Osteoblast (primary cell): ENCODE data around the gene GSTM1. TPM values are rescaled to one million over a fixed set of nuclear protein-coding genes. Genes with fewer than 3 reads are reported as not detected.
"Not testable (repeated sequence)": the region's sequence is repeated elsewhere in the genome, so short reads cannot be mapped to it uniquely, and the experiment has no call there.

Experiments
- DNase-seq: peaks from one replicate; pipeline ENCODE4 v3.0.0; 2011; ENCODE audit warnings: low spot score, mixed read lengths; ENCODE audit not compliant: insufficient read length; ENCODE audit errors: missing footprints
- H2AFZ ChIP-seq: 2 replicates; pipeline ENCODE4 v1.6.0; 2011; ENCODE audit warnings: mild to moderate bottlenecking, low read length
- H3K27ac ChIP-seq: 2 replicates; pipeline ENCODE4 v1.5.1; 2011; ENCODE audit warnings: mild to moderate bottlenecking, low read depth, low read length, moderate library complexity
- H3K27me3 ChIP-seq: 2 replicates; pipeline ENCODE4 v1.6.0; 2012; ENCODE audit warnings: mild to moderate bottlenecking, control low read depth, inconsistent platforms, low read length, moderate library complexity; ENCODE audit not compliant: insufficient read depth
- H3K36me3 ChIP-seq: 2 replicates; pipeline ENCODE4 v1.5.1; 2011; ENCODE audit warnings: mild to moderate bottlenecking, low read length, control low read depth, moderate library complexity; ENCODE audit not compliant: insufficient read depth
- H3K4me1 ChIP-seq: 2 replicates; pipeline ENCODE4 v1.5.1; 2011; ENCODE audit warnings: mild to moderate bottlenecking, low read length, control low read depth, moderate library complexity; ENCODE audit not compliant: insufficient read depth
- H3K4me2 ChIP-seq: 2 replicates; pipeline ENCODE4 v1.6.0; 2011; ENCODE audit warnings: mild to moderate bottlenecking, low read length; ENCODE audit not compliant: insufficient read depth
- H3K4me3 ChIP-seq: fragments of 200-600 bp; sonication (generic); 3 replicates; pipeline ENCODE4 v1.5.1; 2012; ENCODE audit warnings: mild to moderate bottlenecking, low read length, inconsistent platforms; ENCODE audit not compliant: insufficient read depth
- H3K79me2 ChIP-seq: 2 replicates; pipeline ENCODE4 v1.6.0; 2012; ENCODE audit warnings: mild to moderate bottlenecking, low read length, control low read depth, inconsistent platforms; ENCODE audit not compliant: insufficient read depth
- H3K9me3 ChIP-seq: 2 replicates; pipeline ENCODE4 v1.5.1; 2011; ENCODE audit warnings: low read depth, low read length, control low read depth
- H4K20me1 ChIP-seq: 2 replicates; pipeline ENCODE4 v1.6.0; 2012; ENCODE audit warnings: mild to moderate bottlenecking, low read length, control low read depth; ENCODE audit not compliant: insufficient read depth
- total RNA-seq: library from RNA; depleted of rRNA; stranded (reverse); fragments of >200 nt; gene quantifications from 2 replicates; pipeline ENCODE4 v1.2.3, GENCODE V29; 2012
- TF ChIP-seq, protein P1 (sequence below): IDR thresholded peaks from 2 replicates; pipeline ENCODE4 v1.5.1; 2011; ENCODE audit warnings: mild to moderate bottlenecking, low read depth, low read length, moderate library complexity; ENCODE audit errors: extremely low read depth

GSTM1 gene
- total RNA-seq, 1 donor: not detected

- no peaks in the 10 kb centered on the region for H3K4me1 ChIP-seq
- H3K9me3 ChIP-seq: no peaks in the 10 kb centered on the region
- H3K4me3 ChIP-seq: no peak overlapping the region
- no peak for DNase-seq
- no peaks in the 10 kb centered on the region for H3K36me3 ChIP-seq
- no peaks in the 10 kb centered on the region for H3K79me2 ChIP-seq
- H3K27me3 ChIP-seq: no peaks in the 10 kb centered on the region
- no peak overlapping the region for H3K4me2 ChIP-seq
- TF ChIP-seq, protein P1, sequence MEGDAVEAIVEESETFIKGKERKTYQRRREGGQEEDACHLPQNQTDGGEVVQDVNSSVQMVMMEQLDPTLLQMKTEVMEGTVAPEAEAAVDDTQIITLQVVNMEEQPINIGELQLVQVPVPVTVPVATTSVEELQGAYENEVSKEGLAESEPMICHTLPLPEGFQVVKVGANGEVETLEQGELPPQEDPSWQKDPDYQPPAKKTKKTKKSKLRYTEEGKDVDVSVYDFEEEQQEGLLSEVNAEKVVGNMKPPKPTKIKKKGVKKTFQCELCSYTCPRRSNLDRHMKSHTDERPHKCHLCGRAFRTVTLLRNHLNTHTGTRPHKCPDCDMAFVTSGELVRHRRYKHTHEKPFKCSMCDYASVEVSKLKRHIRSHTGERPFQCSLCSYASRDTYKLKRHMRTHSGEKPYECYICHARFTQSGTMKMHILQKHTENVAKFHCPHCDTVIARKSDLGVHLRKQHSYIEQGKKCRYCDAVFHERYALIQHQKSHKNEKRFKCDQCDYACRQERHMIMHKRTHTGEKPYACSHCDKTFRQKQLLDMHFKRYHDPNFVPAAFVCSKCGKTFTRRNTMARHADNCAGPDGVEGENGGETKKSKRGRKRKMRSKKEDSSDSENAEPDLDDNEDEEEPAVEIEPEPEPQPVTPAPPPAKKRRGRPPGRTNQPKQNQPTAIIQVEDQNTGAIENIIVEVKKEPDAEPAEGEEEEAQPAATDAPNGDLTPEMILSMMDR: no peak
- H2AFZ ChIP-seq: no peak overlapping the region
- no peak overlapping the region for H3K27ac ChIP-seq
- no peaks in the 10 kb centered on the region for H4K20me1 ChIP-seq
Observed at GRCh38 chr1:109697066-109697465, 9.4 kb downstream of the GSTM1 start.

- H3K36me3 ChIP-seq, H3K4me2 ChIP-seq, H3K79me2 ChIP-seq, H3K9me3 ChIP-seq, H2AFZ ChIP-seq, H3K4me3 ChIP-seq, H3K4me1 ChIP-seq, H4K20me1 ChIP-seq, H3K27ac ChIP-seq, DNase-seq, H3K27me3 ChIP-seq: not testable (repeated sequence)
Observed at GRCh38 chr1:109697861-109698260, 10.2 kb downstream of the GSTM1 start.

GRCh38 chr1:109702940-109703339 is 15.3 kb downstream of the GSTM1 start:
- not testable (repeated sequence) for H2AFZ ChIP-seq, H3K4me2 ChIP-seq, H4K20me1 ChIP-seq, H3K4me1 ChIP-seq, H3K4me3 ChIP-seq, H3K79me2 ChIP-seq, H3K36me3 ChIP-seq, H3K27me3 ChIP-seq, H3K9me3 ChIP-seq, DNase-seq, H3K27ac ChIP-seq

DNA sequence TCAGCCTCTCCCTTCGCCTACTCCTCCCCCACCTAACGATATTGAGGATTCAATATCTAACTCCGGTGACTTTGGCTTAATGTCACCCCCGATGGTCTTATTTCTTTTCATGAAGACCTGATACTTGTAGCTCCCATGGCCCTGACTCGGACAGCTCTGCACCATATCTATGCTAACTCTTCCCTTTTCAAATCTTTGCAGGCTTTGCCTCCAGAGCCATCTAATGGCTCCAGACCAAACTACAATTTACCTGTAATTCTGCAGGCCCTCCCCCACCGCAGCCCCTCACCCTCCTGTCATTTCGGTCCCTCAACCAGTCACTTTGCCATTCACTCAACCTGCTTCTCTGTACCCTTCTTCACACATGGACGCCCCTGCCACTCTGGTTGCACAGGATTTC is 16.6 kb downstream of the GSTM1 start:
- no peaks in the 10 kb centered on the region for H3K9me3 ChIP-seq
- no peak overlapping the region for H3K27ac ChIP-seq
- no peaks in the 10 kb centered on the region for H4K20me1 ChIP-seq
- H3K4me1 ChIP-seq: no peaks in the 10 kb centered on the region
- TF ChIP-seq, protein P1: no peak
- H3K79me2 ChIP-seq: no peaks in the 10 kb centered on the region
- H3K4me3 ChIP-seq: no peak overlapping the region
- H3K4me2 ChIP-seq: no peak overlapping the region
- H3K36me3 ChIP-seq: no peaks in the 10 kb centered on the region
- H3K27me3 ChIP-seq: no peaks in the 10 kb centered on the region
- H2AFZ ChIP-seq: no peak overlapping the region
- DNase-seq: no peak

DNA sequence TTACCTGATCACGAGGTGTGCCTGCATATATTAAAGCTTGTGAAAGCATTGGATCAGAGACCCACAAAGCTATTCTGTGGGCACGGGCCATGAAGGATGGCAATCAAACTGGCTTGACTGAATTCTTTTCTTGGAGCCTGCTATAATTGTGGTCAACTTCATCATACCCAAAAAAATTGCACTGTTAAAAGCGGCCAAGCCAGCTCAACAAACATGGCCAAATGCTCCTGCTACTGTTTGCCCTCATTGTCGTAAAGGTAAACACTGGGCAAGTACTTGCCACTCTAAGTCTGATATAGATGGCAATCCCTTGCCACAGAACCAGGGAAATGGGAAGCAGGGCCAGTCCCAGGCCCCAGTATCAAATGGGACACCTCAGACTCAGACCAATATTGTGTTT is 17.8 kb downstream of the GSTM1 start:
- no peaks in the 10 kb centered on the region for H3K36me3 ChIP-seq
- no peaks in the 10 kb centered on the region for H3K27me3 ChIP-seq
- H3K4me3 ChIP-seq: no peak overlapping the region
- no peak overlapping the region for H3K27ac ChIP-seq
- H3K79me2 ChIP-seq: no peaks in the 10 kb centered on the region
- no peaks in the 10 kb centered on the region for H3K4me1 ChIP-seq
- TF ChIP-seq, protein P1: no peak
- no peaks in the 10 kb centered on the region for H4K20me1 ChIP-seq
- H3K4me2 ChIP-seq: no peak overlapping the region
- no peaks in the 10 kb centered on the region for H3K9me3 ChIP-seq
- H2AFZ ChIP-seq: no peak overlapping the region
- no peak for DNase-seq

- not testable (repeated sequence) for H3K4me1 ChIP-seq, H3K4me2 ChIP-seq, H3K4me3 ChIP-seq, DNase-seq, H4K20me1 ChIP-seq, H3K9me3 ChIP-seq, H2AFZ ChIP-seq, H3K27ac ChIP-seq, H3K79me2 ChIP-seq, H3K36me3 ChIP-seq, H3K27me3 ChIP-seq
Observed at GRCh38 chr1:109708949-109709348, 21.3 kb downstream of the GSTM1 start.

GRCh38 chr1:109709822-109710221 is 22.2 kb downstream of the GSTM1 start:
- H3K79me2 ChIP-seq, H3K9me3 ChIP-seq, H3K36me3 ChIP-seq, H2AFZ ChIP-seq, H3K4me3 ChIP-seq, H4K20me1 ChIP-seq, H3K27me3 ChIP-seq, H3K27ac ChIP-seq, H3K4me1 ChIP-seq, H3K4me2 ChIP-seq, DNase-seq: not testable (repeated sequence)
